Peyer's patch (tissue), 4 donors: ENCODE measurements around the gene PROCR. TPM values are rescaled to one million over a fixed set of nuclear protein-coding genes. Genes with fewer than 3 reads are reported as not detected.
A peak's percentile ranks its signal among the peaks of the same experiment; 100 is the strongest.
"Not testable (repeated sequence)": the region's sequence is repeated elsewhere in the genome, so short reads cannot be mapped to it uniquely, and the experiment has no call there.

Experiments
- DNase-seq, 3 donors: peaks; one replicate each; pipeline ENCODE4 v3.0.0-alpha.2; 2017 to 2019
- H3K27ac ChIP-seq, 4 donors: fragments of 200-600 bp; sonication (generic); one replicate each; pipeline ENCODE4 v1.5.1; 2016 to 2019
- H3K27me3 ChIP-seq, 2 donors: fragments of 200-600 bp; sonication (generic); one replicate each; pipeline ENCODE4 v1.5.1; 2019
- H3K36me3 ChIP-seq, 3 donors: fragments of 200-600 bp; sonication (generic); one replicate each; pipeline ENCODE4 v1.5.1; 2016 to 2019
- H3K4me1 ChIP-seq, 4 donors: fragments of 200-600 bp; sonication (generic); one replicate each; pipeline ENCODE4 v1.5.1; 2016 to 2019
- H3K4me3 ChIP-seq, 4 donors: fragments of 200-600 bp; sonication (generic); 1 replicate in 3 of 4; 2 replicates in 1 of 4; pipeline ENCODE4 v1.5.1; 2016 to 2019; ENCODE audit warnings: mild to moderate bottlenecking in 1 of 4
- H3K9me3 ChIP-seq, 4 donors: fragments of 200-600 bp; sonication (generic); one replicate each; pipeline ENCODE4 v1.5.1; 2016 to 2019; ENCODE audit warnings: mild to moderate bottlenecking in 1 of 4
- POLR2A ChIP-seq, 2 donors: fragments of 450-650 bp; IDR thresholded peaks; one replicate each; pipeline ENCODE4 v1.5.1; 2017; ENCODE audit warnings: antibody characterized with exemption in 2 of 2, mild to moderate bottlenecking in 2 of 2, moderate library complexity in 2 of 2
- total RNA-seq, 4 donors: library from RNA; depleted of rRNA; stranded (reverse); fragments of >200 nt; gene quantifications; one replicate each; pipeline ENCODE4 v1.1.0, GENCODE V29; 2016
- TF ChIP-seq, protein P1 (sequence below), 6 experiments: fragments of 450-650 bp in 4 of 6; fragments of 200-600 bp in 2 of 6; sonication (generic) in 1 of 6; IDR thresholded peaks; one replicate each; pipeline ENCODE4 v1.5.1; 2017 to 2019; ENCODE audit warnings: antibody characterized with exemption in 6 of 6, mild to moderate bottlenecking in 3 of 6, moderate library complexity in 1 of 6

The PROCR gene
- total RNA-seq, 4 donors from 2014 or later: 14.2 to 51.2 (median 25.8) TPM

DNA sequence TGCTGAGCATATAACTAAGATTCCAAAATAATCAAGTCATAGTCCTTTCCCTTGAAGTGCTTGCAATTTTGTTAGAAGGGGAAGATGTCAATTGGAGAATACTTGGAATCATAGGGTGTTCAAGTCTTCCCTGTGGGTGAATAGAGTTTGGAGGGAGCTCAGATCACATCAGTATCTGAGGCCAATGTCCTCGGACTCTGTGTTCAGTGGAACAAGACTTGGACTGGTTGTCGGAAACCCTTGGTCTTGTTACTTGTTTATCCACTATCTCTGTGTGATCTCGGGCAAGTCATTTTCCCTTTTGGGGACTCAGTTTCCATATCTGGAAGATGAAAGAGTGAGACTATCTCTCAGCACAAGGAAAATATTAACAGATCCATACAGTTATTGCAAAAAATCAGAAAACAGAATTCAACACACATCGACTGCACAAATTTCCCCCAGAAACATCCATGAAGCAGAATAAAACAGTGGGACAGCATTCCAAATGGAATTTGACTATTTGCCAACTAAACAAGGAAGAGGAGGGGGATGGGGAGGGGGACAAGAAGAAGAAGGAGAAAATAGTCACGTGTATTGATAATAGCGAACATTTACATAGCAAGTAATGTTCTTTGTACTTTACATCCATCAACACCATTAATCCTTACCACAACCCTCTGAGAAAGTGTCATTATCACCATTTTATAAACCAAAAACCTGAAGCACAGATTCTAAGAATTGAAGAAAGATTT is 20.9 kb upstream of the PROCR start:
- no peak overlapping the region for H3K27ac ChIP-seq
- H3K4me1 ChIP-seq: peaks cover 0 to 12% (median 5%) of the 10 kb centered on the region in 4 donors
- H3K4me3 ChIP-seq: no peak overlapping the region
- no peaks in the 10 kb centered on the region for H3K9me3 ChIP-seq
- TF ChIP-seq, protein P1, sequence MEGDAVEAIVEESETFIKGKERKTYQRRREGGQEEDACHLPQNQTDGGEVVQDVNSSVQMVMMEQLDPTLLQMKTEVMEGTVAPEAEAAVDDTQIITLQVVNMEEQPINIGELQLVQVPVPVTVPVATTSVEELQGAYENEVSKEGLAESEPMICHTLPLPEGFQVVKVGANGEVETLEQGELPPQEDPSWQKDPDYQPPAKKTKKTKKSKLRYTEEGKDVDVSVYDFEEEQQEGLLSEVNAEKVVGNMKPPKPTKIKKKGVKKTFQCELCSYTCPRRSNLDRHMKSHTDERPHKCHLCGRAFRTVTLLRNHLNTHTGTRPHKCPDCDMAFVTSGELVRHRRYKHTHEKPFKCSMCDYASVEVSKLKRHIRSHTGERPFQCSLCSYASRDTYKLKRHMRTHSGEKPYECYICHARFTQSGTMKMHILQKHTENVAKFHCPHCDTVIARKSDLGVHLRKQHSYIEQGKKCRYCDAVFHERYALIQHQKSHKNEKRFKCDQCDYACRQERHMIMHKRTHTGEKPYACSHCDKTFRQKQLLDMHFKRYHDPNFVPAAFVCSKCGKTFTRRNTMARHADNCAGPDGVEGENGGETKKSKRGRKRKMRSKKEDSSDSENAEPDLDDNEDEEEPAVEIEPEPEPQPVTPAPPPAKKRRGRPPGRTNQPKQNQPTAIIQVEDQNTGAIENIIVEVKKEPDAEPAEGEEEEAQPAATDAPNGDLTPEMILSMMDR (IDR thresholded peaks at IDR 0.05): no peak
- no peak for TF ChIP-seq POLR2A (IDR thresholded peaks at IDR 0.05)
- no peaks in the 10 kb centered on the region for H3K36me3 ChIP-seq
- no peak for DNase-seq
- no peaks in the 10 kb centered on the region for H3K27me3 ChIP-seq

DNA sequence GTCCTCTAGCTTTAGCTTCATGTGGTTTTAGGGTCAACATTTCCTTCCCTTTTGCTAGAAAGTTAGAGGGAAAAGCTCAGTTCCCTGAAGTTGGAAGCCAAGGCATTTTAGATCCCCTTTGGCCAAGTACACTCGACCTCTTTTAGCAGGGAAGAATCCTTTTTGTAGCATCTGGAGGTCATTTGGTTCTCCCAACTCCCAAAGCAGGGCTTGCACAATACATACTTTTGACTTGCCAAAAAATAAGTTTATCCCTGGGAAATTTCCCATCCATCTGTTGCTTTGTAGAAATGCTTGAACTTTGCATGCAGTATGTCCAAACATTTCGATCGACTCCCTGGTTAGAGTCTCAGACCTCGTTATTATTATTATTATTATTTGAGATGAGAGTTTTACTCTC is 20.1 kb upstream of the PROCR start:
- TF ChIP-seq, protein P1 (IDR thresholded peaks at IDR 0.05): no peak
- no peak for TF ChIP-seq POLR2A (IDR thresholded peaks at IDR 0.05)
- DNase-seq: no peak

DNA sequence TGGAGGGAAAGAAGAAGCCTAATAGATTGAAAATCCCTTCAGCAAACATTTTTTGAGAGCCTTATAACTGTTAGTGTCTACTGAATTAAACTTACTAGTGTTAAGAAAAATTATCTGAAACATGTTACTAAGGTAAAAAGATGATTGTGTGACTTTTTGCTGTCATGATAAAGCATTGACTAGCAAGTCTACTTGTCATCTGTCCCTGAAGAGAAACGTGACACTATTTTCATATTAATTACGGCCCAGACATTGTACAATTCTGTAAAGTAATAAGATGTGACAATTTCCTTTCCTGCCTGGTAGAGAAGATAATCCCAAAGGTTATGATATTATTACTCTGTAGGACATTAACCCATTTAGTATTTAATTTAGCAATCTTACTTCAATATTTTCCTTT is 15.9 kb upstream of the PROCR start:
- TF ChIP-seq, protein P1 (IDR thresholded peaks at IDR 0.05): no peak
- no peak for TF ChIP-seq POLR2A (IDR thresholded peaks at IDR 0.05)

More for the DNA sequence above, 20.1 kb upstream of the PROCR start:
- Histone ChIP-seq H3K27ac (peak overlapping the region in 1 of 4 donors; percentile 39), H3K4me1 (peaks cover 0 to 7% (median 3%) of the 10 kb centered on the region in 4 donors), H3K9me3 (no peaks in the 10 kb centered on the region), H3K36me3 (no peaks in the 10 kb centered on the region), H3K27me3 (no peaks in the 10 kb centered on the region), H3K4me3 (no peak overlapping the region)

DNA sequence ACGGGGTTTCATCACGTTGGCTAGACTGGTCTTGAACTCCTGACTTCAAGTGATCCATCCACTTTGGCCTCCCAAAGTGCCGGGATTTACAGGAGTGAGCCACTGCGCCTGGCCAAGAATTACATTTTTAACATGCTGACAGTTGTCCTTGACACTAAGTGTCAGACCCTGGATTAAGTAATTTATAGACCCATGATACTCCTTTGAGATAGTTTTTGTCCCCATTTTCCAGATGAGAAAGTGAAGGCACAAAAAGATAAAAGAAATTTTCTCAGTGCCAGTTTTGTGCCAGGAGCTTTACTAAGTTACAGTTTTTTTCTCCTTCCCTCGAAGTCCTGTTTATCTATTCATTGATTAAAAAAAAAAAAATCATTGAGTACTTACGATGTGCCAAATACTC is 14.9 kb upstream of the PROCR start:
- Histone ChIP-seq H3K27ac (no peak overlapping the region), H3K9me3 (no peaks in the 10 kb centered on the region), H3K4me1 (no peaks in the 10 kb centered on the region), H3K36me3 (no peaks in the 10 kb centered on the region), H3K4me3 (no peak overlapping the region), H3K27me3 (no peaks in the 10 kb centered on the region)
- TF ChIP-seq, protein P1 (IDR thresholded peaks at IDR 0.05): no peak
- no peak for TF ChIP-seq POLR2A (IDR thresholded peaks at IDR 0.05)
- no peak for DNase-seq

More for the DNA sequence above, 15.9 kb upstream of the PROCR start:
- DNase-seq: no peak
- no peak overlapping the region for H3K4me3 ChIP-seq
- H3K4me1 ChIP-seq: no peaks in the 10 kb centered on the region
- no peak overlapping the region for H3K27ac ChIP-seq
- no peaks in the 10 kb centered on the region for H3K9me3 ChIP-seq
- H3K36me3 ChIP-seq: no peaks in the 10 kb centered on the region
- H3K27me3 ChIP-seq: no peaks in the 10 kb centered on the region

DNA sequence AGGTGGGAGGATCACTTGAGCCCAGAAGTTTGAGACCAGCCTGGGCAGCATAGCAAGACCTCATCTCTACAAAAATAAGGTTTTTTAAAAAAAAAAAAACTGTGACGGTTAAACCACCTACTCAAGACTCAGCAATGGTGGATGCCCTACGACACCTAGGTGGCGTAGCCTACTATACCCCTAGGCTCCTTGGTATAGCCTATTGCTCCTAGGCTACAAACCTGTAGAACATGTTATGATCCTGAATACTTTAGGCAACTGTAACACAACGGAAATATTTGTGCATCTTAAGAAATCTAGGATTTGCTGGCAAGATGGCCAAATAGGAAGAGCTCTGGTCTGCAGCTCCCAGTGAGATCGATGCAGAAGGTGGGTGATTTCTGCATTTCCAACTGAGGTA is 11.5 kb upstream of the PROCR start:
- not testable (repeated sequence) for DNase-seq, H3K9me3 ChIP-seq, H3K27ac ChIP-seq, H3K4me1 ChIP-seq, H3K4me3 ChIP-seq, H3K36me3 ChIP-seq, H3K27me3 ChIP-seq

DNA sequence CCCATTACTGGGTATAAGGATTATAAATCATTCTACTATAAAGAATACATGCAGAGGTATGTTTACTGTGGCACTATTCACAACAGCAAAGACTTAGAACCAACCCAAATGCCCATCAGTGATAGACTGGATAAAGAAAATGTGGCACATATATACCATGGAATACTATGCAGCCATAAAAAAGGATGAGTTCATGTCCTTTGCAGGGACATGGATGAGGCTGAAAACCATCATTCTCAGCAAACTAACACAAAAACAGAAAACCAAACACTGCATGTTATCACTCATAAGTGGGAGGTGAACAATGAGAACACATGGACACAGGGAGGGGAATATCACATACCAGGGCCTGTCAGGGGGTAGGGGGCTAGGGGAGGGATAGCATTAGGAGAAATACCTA is 7.3 kb upstream of the PROCR start:
- not testable (repeated sequence) for H3K9me3 ChIP-seq, DNase-seq, H3K27ac ChIP-seq, H3K4me3 ChIP-seq, H3K27me3 ChIP-seq, H3K4me1 ChIP-seq, H3K36me3 ChIP-seq
